Neural cell (in vitro differentiated cells): Measurements from ENCODE around the gene TMIGD1.
A peak's percentile ranks its signal among the peaks of the same experiment; 100 is the strongest.

Experiments used
- CTCF ChIP-seq: fragments of 450-650 bp; IDR thresholded peaks from 2 replicates; pipeline ENCODE4 v1.5.1; 2014; ENCODE audit warnings: antibody characterized with exemption, mild to moderate bottlenecking, moderate library complexity; ENCODE audit not compliant: poor library complexity, severe bottlenecking
- EP300 ChIP-seq: fragments of 450-650 bp; conservative IDR thresholded peaks from 2 replicates; pipeline ENCODE4 v1.6.1; 2014; ENCODE audit warnings: antibody characterized with exemption, mild to moderate bottlenecking, moderate library complexity; ENCODE audit not compliant: poor library complexity, severe bottlenecking
- EZH2 ChIP-seq: fragments of 200-600, 300-800 bp; shearing (Covaris generic), sonication (generic); IDR thresholded peaks from 2 replicates; pipeline ENCODE4 v1.6.1; 2014; ENCODE audit warnings: antibody characterized with exemption, low read length, borderline replicate concordance, mild to moderate bottlenecking; ENCODE audit not compliant: insufficient read depth, poor library complexity, severe bottlenecking
- POLR2AphosphoS5 ChIP-seq: IDR thresholded peaks from 2 replicates; pipeline ENCODE4 v1.6.1; 2012
- RAD21 ChIP-seq: fragments of 450-650 bp; conservative IDR thresholded peaks from 2 replicates; pipeline ENCODE4 v1.6.1; 2014; ENCODE audit warnings: antibody characterized with exemption, mild to moderate bottlenecking, moderate library complexity
- REST ChIP-seq: IDR thresholded peaks from 2 replicates; pipeline ENCODE4 v1.6.1; 2012; ENCODE audit warnings: borderline replicate concordance
- SMC3 ChIP-seq: fragments of 450-650 bp; conservative IDR thresholded peaks from 2 replicates; pipeline ENCODE4 v1.6.1; 2014; ENCODE audit warnings: antibody characterized with exemption, mild to moderate bottlenecking, moderate library complexity; ENCODE audit not compliant: poor library complexity
- TAF1 ChIP-seq: IDR thresholded peaks from 2 replicates; pipeline ENCODE4 v1.6.1; 2012; ENCODE audit warnings: low read depth

- TF ChIP-seq CTCF (no peak), POLR2AphosphoS5 (no peak), RAD21 (peak; percentile 44), REST (peak; percentile 36), EZH2 (no peak), SMC3 (peak; percentile 32), TAF1 (no peak), EP300 (peak; percentile 28)
These were observed 42.1 kb downstream of the TMIGD1 start, which contains the start of gene BLMH for GRCh38 chr17:30291543-30292285.
